Fibroblast of lung (primary cell): ENCODE data around the gene PKHD1. TPM values are rescaled to one million over a fixed set of nuclear protein-coding genes. Genes with fewer than 3 reads are reported as not detected.
"Not testable (repeated sequence)": the region's sequence is repeated elsewhere in the genome, so short reads cannot be mapped to it uniquely, and the experiment has no call there.

Experiments
- DNase-seq, 2 donors: peaks; one replicate each; pipeline versions ENCODE4 v3.0.0 to v3.0.0-alpha.2; 2010; ENCODE audit warnings: low read depth in 2 of 2
- H2AFZ ChIP-seq: 2 replicates; pipeline ENCODE4 v1.5.1; 2012; ENCODE audit warnings: low read length, control low read depth, inconsistent platforms
- H3K27ac ChIP-seq: 2 replicates; pipeline ENCODE4 v1.5.1; 2011; ENCODE audit warnings: low read length, control low read depth; ENCODE audit not compliant: insufficient read depth
- H3K27me3 ChIP-seq: 2 replicates; pipeline ENCODE4 v1.5.1; 2011; ENCODE audit warnings: mild to moderate bottlenecking, low read length; ENCODE audit not compliant: control insufficient read depth, insufficient read depth
- H3K36me3 ChIP-seq: 2 replicates; pipeline ENCODE4 v1.5.1; 2011; ENCODE audit warnings: low read length; ENCODE audit not compliant: control insufficient read depth, insufficient read depth
- H3K4me1 ChIP-seq: 2 replicates; pipeline ENCODE4 v1.5.1; 2011; ENCODE audit warnings: low read length; ENCODE audit not compliant: control insufficient read depth, insufficient read depth; ENCODE audit errors: extremely low read depth
- H3K4me2 ChIP-seq: 2 replicates; pipeline ENCODE4 v1.5.1; 2011; ENCODE audit warnings: low read length, control low read depth; ENCODE audit not compliant: insufficient read depth; ENCODE audit errors: extremely low read depth
- H3K4me3 ChIP-seq, 4 experiments: fragments of 200-600 bp in 1 of 4; sonication (generic) in 1 of 4; replicated peaks in 1 of 4; 2 replicates each; pipeline ENCODE4 v1.5.1; 2011 to 2016; ENCODE audit warnings: low read length in 4 of 4, low read depth in 3 of 4, mild to moderate bottlenecking in 3 of 4, control low read depth in 2 of 4, inconsistent platforms in 1 of 4, mixed read lengths in 1 of 4; ENCODE audit not compliant: insufficient read depth in 1 of 4; ENCODE audit errors: control extremely low read depth in 1 of 4
- H3K79me2 ChIP-seq: 2 replicates; pipeline ENCODE4 v1.5.1; 2012; ENCODE audit warnings: mild to moderate bottlenecking, low read length, inconsistent platforms; ENCODE audit not compliant: control insufficient read depth, insufficient read depth
- H3K9ac ChIP-seq: 2 replicates; pipeline ENCODE4 v1.5.1; 2011; ENCODE audit warnings: mild to moderate bottlenecking, low read length, control low read depth; ENCODE audit not compliant: insufficient read depth
- H3K9me3 ChIP-seq: 2 replicates; pipeline ENCODE4 v1.5.1; 2012; ENCODE audit warnings: low read depth, low read length; ENCODE audit not compliant: control insufficient read depth, insufficient read depth
- H4K20me1 ChIP-seq: 2 replicates; pipeline ENCODE4 v1.5.1; 2011; ENCODE audit warnings: low read length; ENCODE audit not compliant: control insufficient read depth, insufficient read depth; ENCODE audit errors: extremely low read depth
- CTCF ChIP-seq, 2 donors: IDR thresholded peaks in 1 of 2; conservative IDR thresholded peaks in 1 of 2; 1 replicate in 1 of 2; 2 replicates in 1 of 2; pipeline ENCODE4 v1.5.1; 2011 to 2012; ENCODE audit warnings: low read length in 2 of 2, control low read depth in 1 of 2, inconsistent platforms in 1 of 2, low read depth in 1 of 2, mild to moderate bottlenecking in 1 of 2
- EZH2 ChIP-seq: IDR thresholded peaks from 2 replicates; pipeline ENCODE4 v1.5.1; 2012; ENCODE audit warnings: low read length, control low read depth, mild to moderate bottlenecking; ENCODE audit errors: missing control alignments
- polyA plus RNA-seq, 2 donors: library from polyadenylated mRNA; depleted of rRNA in 1 of 2; stranded (reverse) in 1 of 2; unstranded in 1 of 2; fragments of >200 nt; gene quantifications; 2 replicates each; pipeline ENCODE4 v1.2.1, GENCODE V29; 2011 to 2012; ENCODE audit warnings: missing spikeins in 1 of 2
- total RNA-seq: library from RNA; depleted of rRNA; stranded (reverse); fragments of >200 nt; gene quantifications from 2 replicates; pipeline ENCODE4 v1.2.1, GENCODE V29; 2014

Gene PKHD1
- total and polyA plus RNA-seq, 2 donors (not counting 1 experiment from before 2014, with no cell fraction given): not detected

DNA sequence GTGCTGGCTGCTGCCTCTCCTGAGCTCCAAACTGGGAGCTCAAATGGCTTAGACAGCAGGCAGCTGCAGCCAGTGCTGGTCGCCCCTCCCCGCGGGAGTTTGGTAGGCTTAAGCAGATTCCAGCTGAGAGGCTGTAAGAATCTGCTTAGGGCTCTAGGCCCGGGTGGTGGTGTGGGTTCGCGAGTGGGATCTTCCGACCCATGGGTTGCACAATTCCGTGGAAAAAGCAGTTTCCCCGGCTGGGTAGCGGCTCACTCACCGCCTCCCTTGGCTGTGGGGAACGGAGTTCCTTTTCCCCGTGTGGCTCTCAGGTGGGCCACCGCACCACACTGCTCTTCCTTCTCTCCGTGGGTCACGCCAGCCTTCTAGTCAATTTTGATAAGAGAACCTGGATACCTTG, 232.5 kb downstream of the PKHD1 start:
- Histone ChIP-seq H3K9me3 (no peaks in the 10 kb centered on the region), H3K79me2 (no peaks in the 10 kb centered on the region), H3K9ac (no peak overlapping the region), H3K27ac (no peak overlapping the region), H3K4me1 (no peaks in the 10 kb centered on the region), H2AFZ (no peak overlapping the region), H3K4me3 (no peak overlapping the region), H3K36me3 (no peaks in the 10 kb centered on the region), H4K20me1 (no peaks in the 10 kb centered on the region), H3K27me3 (no peaks in the 10 kb centered on the region), H3K4me2 (no peak overlapping the region)
- DNase-seq: no peak
- TF ChIP-seq EZH2: no peak
- TF ChIP-seq CTCF (conservative IDR thresholded peaks at IDR 0.05 in 1 of 2, IDR thresholded peaks at IDR 0.05 in 1 of 2; ENCODE audit: low read depth in 1 of 2, low read length in 2 of 2): no peak

DNA sequence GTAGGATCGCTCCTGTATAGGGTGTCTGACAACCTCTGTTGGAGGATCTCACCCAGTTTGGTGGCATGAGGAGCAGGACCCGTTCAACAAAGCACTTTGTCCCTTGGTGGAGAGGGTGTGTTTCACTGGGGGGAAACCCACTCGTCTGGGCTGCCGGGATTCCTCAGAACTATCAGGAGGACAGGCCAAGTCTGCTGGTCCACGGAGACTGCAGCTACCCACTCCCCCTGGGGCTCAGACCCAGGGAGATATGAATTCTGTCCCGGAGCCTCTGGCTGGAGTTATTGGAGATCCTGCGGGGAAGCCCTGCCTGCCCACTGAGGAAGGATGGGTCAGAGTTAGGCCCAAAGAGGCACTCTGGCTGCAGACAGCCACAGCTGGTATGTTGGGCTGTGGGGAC, 233.1 kb downstream of the PKHD1 start:
- Histone ChIP-seq H3K9me3 (no peaks in the 10 kb centered on the region), H2AFZ (no peak overlapping the region), H4K20me1 (no peaks in the 10 kb centered on the region), H3K9ac (no peak overlapping the region), H3K27me3 (no peaks in the 10 kb centered on the region), H3K4me2 (no peak overlapping the region), H3K36me3 (no peaks in the 10 kb centered on the region), H3K4me1 (no peaks in the 10 kb centered on the region), H3K4me3 (no peak overlapping the region), H3K79me2 (no peaks in the 10 kb centered on the region), H3K27ac (no peak overlapping the region)
- TF ChIP-seq CTCF (conservative IDR thresholded peaks at IDR 0.05 in 1 of 2, IDR thresholded peaks at IDR 0.05 in 1 of 2; ENCODE audit: low read depth in 1 of 2, low read length in 2 of 2) (no peak), EZH2 (no peak)
- DNase-seq: no peak

DNA sequence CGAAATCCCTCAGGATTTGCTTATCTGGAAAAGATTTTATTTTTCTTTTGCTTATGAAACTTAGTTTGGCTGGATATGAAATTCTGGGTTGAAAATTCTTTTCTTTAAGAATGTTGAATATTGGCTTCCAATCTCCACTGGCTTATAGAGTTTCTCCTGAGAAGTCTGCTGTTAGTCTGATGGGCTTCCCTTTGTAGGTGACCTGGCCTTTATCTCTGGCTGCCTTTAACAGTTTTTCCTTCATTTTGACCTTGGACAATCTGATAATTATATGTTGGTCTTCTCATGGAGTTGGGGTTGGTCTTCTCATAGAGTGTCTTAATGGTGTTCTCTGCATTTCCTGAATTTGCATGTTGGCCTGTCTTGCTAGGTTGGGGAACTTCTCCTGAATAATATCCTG, 234.3 kb downstream of the PKHD1 start:
- H3K79me2 ChIP-seq, DNase-seq, H3K4me2 ChIP-seq, H3K4me1 ChIP-seq, H3K9me3 ChIP-seq, H3K36me3 ChIP-seq, H3K9ac ChIP-seq, H3K27ac ChIP-seq, H3K27me3 ChIP-seq, H2AFZ ChIP-seq, H4K20me1 ChIP-seq, H3K4me3 ChIP-seq: not testable (repeated sequence)
